SJSA1 (cell line): Measurements from ENCODE around the gene DHRS2. TPM values are rescaled to one million over a fixed set of nuclear protein-coding genes. Genes with fewer than 3 reads are reported as not detected.
"Not testable (repeated sequence)": the region's sequence is repeated elsewhere in the genome, so short reads cannot be mapped to it uniquely, and the experiment has no call there.

Experiments
- DNase-seq, 2 experiments: peaks; one replicate each; pipeline ENCODE4 v3.0.0-alpha.2; 2015 to 2020; ENCODE audit warnings: low spot score in 2 of 2, low read depth in 1 of 2
- H3K27ac ChIP-seq: fragments of 250-450 bp; sonication (Bioruptor Pico); 2 replicates; pipeline ENCODE4 v1.5.1; 2020; ENCODE audit warnings: mild to moderate bottlenecking, moderate library complexity
- H3K27me3 ChIP-seq: fragments of 250-450 bp; sonication (Bioruptor Pico); replicated peaks from 2 replicates; pipeline ENCODE4 v1.5.1; 2020; ENCODE audit warnings: mild to moderate bottlenecking, moderate library complexity
- H3K36me3 ChIP-seq: fragments of 250-450 bp; sonication (Bioruptor Pico); 2 replicates; pipeline ENCODE4 v1.5.1; 2020; ENCODE audit warnings: mild to moderate bottlenecking
- H3K4me1 ChIP-seq: fragments of 250-450 bp; sonication (Bioruptor Pico); replicated peaks from 2 replicates; pipeline ENCODE4 v1.6.1; 2021; ENCODE audit warnings: mild to moderate bottlenecking
- H3K4me3 ChIP-seq: fragments of 250-450 bp; sonication (Bioruptor Pico); 2 replicates; pipeline ENCODE4 v1.5.1; 2020; ENCODE audit warnings: mild to moderate bottlenecking
- H3K9me3 ChIP-seq: fragments of 250-450 bp; sonication (Bioruptor Pico); replicated peaks from 2 replicates; pipeline ENCODE4 v1.5.1; 2020; ENCODE audit warnings: mild to moderate bottlenecking
- total RNA-seq: library from RNA; depleted of rRNA; stranded (reverse); fragments of >200 nt; shearing (Covaris generic); gene quantifications from 2 replicates; pipeline ENCODE4 v1.2.3, GENCODE V29; 2014

Gene DHRS2
- total RNA-seq, 1 experiment from 2014 or later: 0.21 TPM

DNA sequence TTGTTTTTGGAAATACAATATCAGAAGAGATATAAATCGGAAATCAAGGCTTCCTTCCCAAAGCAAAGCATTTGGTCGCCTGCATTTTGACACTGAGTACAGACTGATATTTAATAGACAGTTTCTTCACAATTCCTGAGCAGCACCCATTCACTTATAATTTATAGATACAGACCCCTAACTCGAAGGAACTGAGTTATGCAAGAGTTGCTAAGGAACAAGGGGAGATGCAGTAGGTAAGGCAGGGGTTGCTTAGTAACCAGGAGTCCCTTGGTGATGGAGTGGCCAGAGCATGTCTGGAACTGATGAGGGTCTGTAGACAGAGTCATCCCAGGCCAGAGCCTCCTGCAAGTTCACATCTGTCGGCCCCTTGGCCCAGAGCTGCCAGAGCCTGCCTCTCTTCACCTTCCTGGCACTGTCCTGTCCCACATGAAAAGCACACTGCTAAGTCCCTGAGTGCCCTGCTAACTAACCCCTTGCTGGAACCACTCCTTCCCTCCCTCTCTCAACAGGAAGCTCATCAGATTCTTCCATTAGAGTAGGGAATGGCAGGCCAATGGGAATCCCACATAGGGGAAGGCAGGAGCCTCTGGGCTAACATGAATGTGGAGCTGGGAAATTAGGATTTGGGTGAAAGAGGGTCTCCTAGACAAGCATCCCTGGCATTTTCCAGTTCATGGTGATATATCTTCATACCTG is 3.6 kb upstream of the DHRS2 start:
- DNase-seq: no peak
- Histone ChIP-seq H3K4me1 (no peaks in the 10 kb centered on the region), H3K36me3 (no peaks in the 10 kb centered on the region), H3K27me3 (no peaks in the 10 kb centered on the region), H3K9me3 (no peaks in the 10 kb centered on the region), H3K4me3 (no peak overlapping the region), H3K27ac (no peak overlapping the region)

GRCh38 chr14:23633160-23633701 is 2.9 kb upstream of the DHRS2 start:
- no peak overlapping the region for H3K4me3 ChIP-seq
- DNase-seq: no peak
- no peaks in the 10 kb centered on the region for H3K9me3 ChIP-seq
- H3K36me3 ChIP-seq: no peaks in the 10 kb centered on the region
- H3K4me1 ChIP-seq: no peaks in the 10 kb centered on the region
- H3K27ac ChIP-seq: no peak overlapping the region
- H3K27me3 ChIP-seq: no peaks in the 10 kb centered on the region

DNA sequence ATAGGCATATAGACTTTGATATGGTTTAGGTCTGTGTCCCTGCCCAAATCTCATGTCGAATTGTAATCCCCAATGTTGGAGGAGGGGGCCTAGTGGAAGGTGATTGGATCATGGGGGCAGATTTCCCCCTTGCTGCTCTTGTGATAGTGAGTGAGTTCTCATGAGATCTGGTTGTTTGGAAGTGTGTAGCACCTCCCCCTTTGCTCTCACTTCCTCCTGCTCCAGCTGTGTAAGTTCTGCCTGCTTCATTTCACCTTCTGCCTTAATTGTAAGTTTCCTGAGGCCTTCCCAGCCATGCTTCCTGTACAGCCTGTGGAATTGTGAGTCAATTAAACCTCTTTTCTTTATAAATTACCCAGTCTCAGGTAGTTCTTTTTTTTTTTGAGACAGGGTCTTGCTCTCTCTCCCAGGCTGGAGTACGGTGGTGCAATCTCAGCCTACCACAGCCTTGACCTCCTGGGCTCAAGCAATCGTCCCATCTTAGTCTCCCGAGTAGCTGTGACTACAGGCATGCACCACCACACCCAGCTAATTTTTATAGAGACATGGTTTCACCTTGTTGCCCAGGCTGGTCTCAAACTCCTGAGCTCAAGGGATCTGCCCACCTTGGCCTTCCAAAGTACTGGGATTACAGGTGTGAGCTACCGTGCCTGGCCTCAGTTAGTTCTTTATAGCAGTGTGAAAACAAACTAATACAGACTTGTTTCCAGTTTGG is 1.3 kb upstream of the DHRS2 start:
- DNase-seq, H3K9me3 ChIP-seq, H3K4me3 ChIP-seq: not testable (repeated sequence)

DNA sequence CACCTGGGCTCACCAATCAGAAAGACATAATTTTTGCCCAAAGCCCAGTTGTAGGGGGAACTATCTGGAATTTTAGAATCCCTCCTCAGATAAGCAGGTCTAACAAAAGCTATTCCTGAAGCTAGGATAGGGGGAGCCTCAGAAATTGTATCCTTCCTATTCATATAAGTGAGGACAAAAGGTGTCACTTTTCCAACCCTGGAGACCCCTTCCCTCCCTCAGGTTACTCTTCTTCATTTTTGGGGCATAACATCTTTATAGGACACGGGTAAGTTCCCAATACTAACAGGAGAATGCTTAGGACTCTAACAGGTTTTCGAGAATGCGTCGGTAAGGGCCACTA is 1.1 kb downstream of the DHRS2 start:
- not testable (repeated sequence) for H3K36me3 ChIP-seq, H3K9me3 ChIP-seq, H3K4me3 ChIP-seq, H3K27ac ChIP-seq, H3K4me1 ChIP-seq, H3K27me3 ChIP-seq, DNase-seq

More for the DNA sequence above, 1.3 kb upstream of the DHRS2 start:
- not testable (repeated sequence) for H3K27me3 ChIP-seq, H3K27ac ChIP-seq, H3K36me3 ChIP-seq, H3K4me1 ChIP-seq

GRCh38 chr14:23637655-23638413 is 1.7 kb downstream of the DHRS2 start:
- H3K36me3 ChIP-seq, H3K4me3 ChIP-seq, H3K27me3 ChIP-seq, DNase-seq, H3K4me1 ChIP-seq, H3K9me3 ChIP-seq, H3K27ac ChIP-seq: not testable (repeated sequence)

DNA sequence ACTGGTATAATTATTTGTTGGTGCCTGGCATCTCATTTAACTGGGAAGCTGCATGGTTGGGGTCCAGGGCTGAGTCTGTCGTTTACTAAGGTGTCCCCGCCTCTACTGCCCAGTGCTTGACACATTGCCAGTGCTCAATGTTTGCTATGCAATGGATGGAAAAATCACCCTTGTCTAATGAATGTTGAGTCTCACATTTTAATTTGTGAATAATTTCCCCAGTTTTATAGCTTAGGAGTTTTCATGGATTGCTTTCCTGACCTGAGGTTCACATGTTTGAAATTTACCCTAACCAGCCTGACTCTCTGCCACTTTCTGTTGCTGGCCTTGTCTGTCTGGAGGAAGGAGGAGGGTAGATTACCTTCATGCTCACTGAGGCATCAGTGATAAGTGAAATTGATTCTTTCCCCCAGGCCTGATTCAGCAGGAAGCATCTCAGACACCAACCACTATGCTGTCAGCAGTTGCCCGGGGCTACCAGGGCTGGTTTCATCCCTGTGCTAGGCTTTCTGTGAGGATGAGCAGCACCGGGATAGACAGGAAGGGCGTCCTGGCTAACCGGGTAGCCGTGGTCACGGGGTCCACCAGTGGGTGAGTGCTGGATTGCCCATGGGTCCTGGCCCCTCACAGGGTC is 2.4 kb downstream of the DHRS2 start:
- DNase-seq: no peak
- no peaks in the 10 kb centered on the region for H3K27me3 ChIP-seq
- no peaks in the 10 kb centered on the region for H3K4me1 ChIP-seq
- H3K36me3 ChIP-seq: no peaks in the 10 kb centered on the region
- no peak overlapping the region for H3K27ac ChIP-seq
- no peak overlapping the region for H3K4me3 ChIP-seq
- H3K9me3 ChIP-seq: no peaks in the 10 kb centered on the region

- Histone ChIP-seq H3K27me3 (no peaks in the 10 kb centered on the region), H3K4me1 (no peaks in the 10 kb centered on the region), H3K9me3 (no peaks in the 10 kb centered on the region), H3K36me3 (no peaks in the 10 kb centered on the region), H3K27ac (no peak overlapping the region), H3K4me3 (no peak overlapping the region)
- DNase-seq: no peak
Observed at GRCh38 chr14:23639048-23639890, 3.1 kb downstream of the DHRS2 start.

GRCh38 chr14:23639891-23640523 is 3.8 kb downstream of the DHRS2 start:
- Histone ChIP-seq H3K4me1 (no peaks in the 10 kb centered on the region), H3K27me3 (no peaks in the 10 kb centered on the region), H3K9me3 (no peaks in the 10 kb centered on the region), H3K36me3 (no peaks in the 10 kb centered on the region), H3K4me3 (no peak overlapping the region), H3K27ac (no peak overlapping the region)
- no peak for DNase-seq

DNA sequence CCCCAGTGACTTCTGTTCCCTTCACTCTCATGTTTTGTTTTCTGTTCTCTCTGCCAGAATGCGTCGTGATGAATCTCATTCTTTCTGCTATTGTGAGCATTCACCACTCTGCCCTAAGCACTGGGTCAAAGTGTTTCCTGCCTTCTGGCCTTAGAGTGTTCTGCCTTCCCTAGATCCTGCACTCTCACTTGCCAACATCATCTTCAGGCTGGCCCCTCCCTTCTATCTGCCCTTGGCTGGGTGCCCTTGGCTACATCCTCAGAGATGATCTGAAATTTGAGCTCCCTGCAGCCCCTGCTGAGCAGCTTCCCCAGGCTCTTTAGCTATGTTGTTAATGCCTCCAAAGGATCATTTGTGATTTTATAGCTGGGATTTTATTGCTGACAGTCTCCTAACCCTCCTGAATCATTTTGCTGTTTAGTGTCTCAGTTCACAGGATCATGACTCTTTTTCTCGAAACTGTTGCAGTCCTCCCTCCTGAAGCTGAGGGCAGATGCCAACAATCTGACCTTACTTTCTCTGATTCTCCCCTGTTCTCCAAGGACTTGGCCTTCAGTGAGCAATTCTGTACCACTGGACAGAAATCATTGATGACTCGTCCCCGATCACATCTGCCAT is 4.5 kb downstream of the DHRS2 start:
- Histone ChIP-seq H3K9me3 (no peaks in the 10 kb centered on the region), H3K27me3 (no peaks in the 10 kb centered on the region), H3K27ac (no peak overlapping the region), H3K4me3 (no peak overlapping the region), H3K4me1 (no peaks in the 10 kb centered on the region), H3K36me3 (no peaks in the 10 kb centered on the region)
- no peak for DNase-seq

DNA sequence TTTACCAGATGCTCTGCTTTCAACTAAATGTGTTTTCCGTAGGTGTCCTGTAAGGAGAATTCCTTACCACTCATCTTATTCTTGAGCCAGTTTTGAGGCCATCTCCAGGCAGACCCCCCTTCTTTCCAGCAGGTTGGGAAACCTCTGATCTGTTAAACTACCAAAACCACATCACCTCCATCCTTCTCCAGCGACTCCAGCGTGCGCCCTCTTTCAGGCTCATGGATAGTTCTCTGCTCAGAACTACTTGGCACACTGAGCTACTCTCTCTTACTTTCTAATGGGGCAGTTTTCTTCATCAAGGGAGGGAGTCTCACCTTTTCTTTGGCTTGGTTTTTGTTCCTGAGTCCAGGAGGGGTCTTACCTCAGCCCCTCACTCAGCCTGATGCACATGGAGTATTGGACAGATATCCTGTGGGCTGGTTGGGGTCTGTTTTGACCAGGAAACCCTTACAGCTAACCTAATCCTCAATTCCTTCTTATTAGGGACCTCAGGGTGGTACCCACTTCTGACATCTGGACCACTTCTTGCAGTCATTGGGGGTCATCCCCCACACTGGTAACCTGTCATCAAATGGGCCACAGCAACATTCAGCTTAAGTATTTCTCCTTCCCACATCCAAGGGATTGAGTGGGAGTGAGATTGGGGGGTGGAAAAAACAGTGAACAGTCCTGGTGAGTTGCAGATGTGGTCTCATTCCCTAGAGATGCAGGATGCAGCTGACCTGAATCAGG is 5.2 kb downstream of the DHRS2 start:
- no peak overlapping the region for H3K4me3 ChIP-seq
- H3K27ac ChIP-seq: no peak overlapping the region
- H3K27me3 ChIP-seq: no peaks in the 10 kb centered on the region
- no peaks in the 10 kb centered on the region for H3K36me3 ChIP-seq
- H3K9me3 ChIP-seq: no peaks in the 10 kb centered on the region
- no peaks in the 10 kb centered on the region for H3K4me1 ChIP-seq
- no peak for DNase-seq

GRCh38 chr14:23641915-23642588 is 5.9 kb downstream of the DHRS2 start:
- Histone ChIP-seq H3K27me3 (no peaks in the 10 kb centered on the region), H3K36me3 (no peaks in the 10 kb centered on the region), H3K27ac (no peak overlapping the region), H3K4me1 (no peaks in the 10 kb centered on the region), H3K9me3 (no peaks in the 10 kb centered on the region), H3K4me3 (no peak overlapping the region)
- no peak for DNase-seq
